Spinal cord (tissue), 10 donors: ENCODE measurements around the gene LLCFC1. TPM values are rescaled to one million over a fixed set of nuclear protein-coding genes. Genes with fewer than 3 reads are reported as not detected.
"Not testable (repeated sequence)": the region's sequence is repeated elsewhere in the genome, so short reads cannot be mapped to it uniquely, and the experiment has no call there.

Source experiments
- DNase-seq, 6 donors: peaks; one replicate each; pipeline versions ENCODE4 v3.0.0 to v3.0.0-alpha.2; 2013 to 2015; ENCODE audit warnings: low spot score in 6 of 6, low read depth in 4 of 6
- H3K27ac ChIP-seq: one replicate; pipeline ENCODE4 v1.5.1; 2013; ENCODE audit warnings: low read depth, low read length, control low read depth
- H3K27me3 ChIP-seq: one replicate; pipeline ENCODE4 v1.6.1; 2013; ENCODE audit warnings: low read length; ENCODE audit not compliant: control insufficient read depth, insufficient read depth
- H3K36me3 ChIP-seq: one replicate; pipeline ENCODE4 v1.6.1; 2013; ENCODE audit warnings: low read length; ENCODE audit not compliant: control insufficient read depth, insufficient read depth
- H3K4me1 ChIP-seq: one replicate; pipeline ENCODE4 v1.6.1; 2013; ENCODE audit warnings: low read length; ENCODE audit not compliant: control insufficient read depth, insufficient read depth
- H3K4me3 ChIP-seq: one replicate; pipeline ENCODE4 v1.5.1; 2013; ENCODE audit warnings: low read depth, low read length, control low read depth
- H3K9me3 ChIP-seq: one replicate; pipeline ENCODE4 v1.6.1; 2013; ENCODE audit warnings: low read length; ENCODE audit not compliant: control insufficient read depth, insufficient read depth
- WGBS: methylation state at CpG from one replicate; pipeline ENCODE4 v1.1.5; 2013; ENCODE audit warnings: missing lambda C conversion rate; ENCODE audit not compliant: insufficient coverage; 5-methylcytosine and 5-hydroxymethylcytosine counted together
- polyA plus RNA-seq, 2 donors: library from polyadenylated mRNA; unstranded; fragments of 120-200 nt; gene quantifications; one replicate each; pipeline ENCODE4 v1.2.1, GENCODE V29; 2013; ENCODE audit not compliant: insufficient read length in 2 of 2
- total RNA-seq, 2 donors: library from RNA; depleted of rRNA in 1 of 2; stranded (reverse); fragments of 120-200 nt in 1 of 2; fragments of >200 nt in 1 of 2; gene quantifications; one replicate each; pipeline versions ENCODE4 v1.2.3 to v1.2.4, GENCODE V29; 2013 to 2014
- donor health status: healthy.

The LLCFC1 gene
- total and polyA plus RNA-seq, 4 donors, result 0.38 TPM; not detected in 3

GRCh38 chr7:142964502-142965246 lies 25.4 kb downstream of the LLCFC1 start:
- Histone ChIP-seq H3K27ac (no peak overlapping the region), H3K4me3 (no peak overlapping the region), H3K27me3 (no peaks in the 10 kb centered on the region), H3K9me3 (no peaks in the 10 kb centered on the region), H3K4me1 (no peaks in the 10 kb centered on the region), H3K36me3 (no peaks in the 10 kb centered on the region)
- 71% methylated on average over 1 of the region's 6 CpGs for WGBS
- DNase-seq, result no peak

GRCh38 chr7:142968229-142968628 lies 28.9 kb downstream of the LLCFC1 start:
- no peaks in the 10 kb centered on the region for H3K36me3 ChIP-seq
- H3K27ac ChIP-seq, result no peak overlapping the region
- no peaks in the 10 kb centered on the region for H3K9me3 ChIP-seq
- 86% methylated on average over 1 of the region's 4 CpGs for WGBS
- no peaks in the 10 kb centered on the region for H3K4me1 ChIP-seq
- H3K4me3 ChIP-seq, result no peak overlapping the region
- H3K27me3 ChIP-seq, result no peaks in the 10 kb centered on the region
- no peak for DNase-seq

- H3K9me3 ChIP-seq, result no peaks in the 10 kb centered on the region
- no peaks in the 10 kb centered on the region for H3K36me3 ChIP-seq
- no peak overlapping the region for H3K4me3 ChIP-seq
- 64% methylated on average over 1 of the region's 4 CpGs for WGBS
- no peak overlapping the region for H3K27ac ChIP-seq
- no peaks in the 10 kb centered on the region for H3K4me1 ChIP-seq
- no peak for DNase-seq
- H3K27me3 ChIP-seq, result no peaks in the 10 kb centered on the region
Measured at GRCh38 chr7:142969183-142969582, 29.9 kb downstream of the LLCFC1 start.

- Histone ChIP-seq H3K9me3 (no peaks in the 10 kb centered on the region), H3K4me3 (no peak overlapping the region)
Measured at GRCh38 chr7:142974626-142975025, 35.3 kb downstream of the LLCFC1 start.

GRCh38 chr7:142978402-142978801 lies 39.1 kb downstream of the LLCFC1 start:
- not testable (repeated sequence) for H3K9me3 ChIP-seq

More at GRCh38 chr7:142974626-142975025, 35.3 kb downstream of the LLCFC1 start:
- Histone ChIP-seq H3K4me1 (no peaks in the 10 kb centered on the region), H3K36me3 (no peaks in the 10 kb centered on the region), H3K27me3 (no peaks in the 10 kb centered on the region), H3K27ac (no peak overlapping the region)
- no CpG with 5 or more reads among the region's 3 CpGs for WGBS
- no peak for DNase-seq

GRCh38 chr7:142983825-142984224 lies 44.5 kb downstream of the LLCFC1 start:
- no peaks in the 10 kb centered on the region for H3K9me3 ChIP-seq
- no peak overlapping the region for H3K4me3 ChIP-seq
- H3K27ac ChIP-seq, result no peak overlapping the region
- H3K4me1 ChIP-seq, result no peaks in the 10 kb centered on the region
- H3K36me3 ChIP-seq, result no peaks in the 10 kb centered on the region
- no peaks in the 10 kb centered on the region for H3K27me3 ChIP-seq
- no CpG with 5 or more reads among the region's 1 CpG for WGBS
- no peak for DNase-seq

More at GRCh38 chr7:142978402-142978801, 39.1 kb downstream of the LLCFC1 start:
- not testable (repeated sequence) for DNase-seq, H3K4me1 ChIP-seq, H3K4me3 ChIP-seq, H3K36me3 ChIP-seq, H3K27me3 ChIP-seq, H3K27ac ChIP-seq
- no CpG with 5 or more reads among the region's 4 CpGs for WGBS

- Histone ChIP-seq H3K27ac (no peak overlapping the region), H3K4me1 (no peaks in the 10 kb centered on the region), H3K4me3 (no peak overlapping the region), H3K27me3 (no peaks in the 10 kb centered on the region), H3K36me3 (no peaks in the 10 kb centered on the region), H3K9me3 (no peaks in the 10 kb centered on the region)
- no CpG with 5 or more reads among the region's 1 CpG for WGBS
- DNase-seq, result no peak
Measured at GRCh38 chr7:142984297-142984696, 45.0 kb downstream of the LLCFC1 start.

Other genes with a start within 250 kb of the LLCFC1 start
- gene PRSS1, start 190.0 kb upstream of the LLCFC1 start, total RNA-seq, result not detected
- gene PRSS1, start 190.0 kb upstream of the LLCFC1 start, polyA plus RNA-seq, result under 1 TPM; 0.43 to 0.89 TPM
- not detected for gene PRSS2, start 168.5 kb upstream of the LLCFC1 start, total RNA-seq
- not detected for gene PRSS2, start 168.5 kb upstream of the LLCFC1 start, polyA plus RNA-seq
- 10 to 100 TPM; 15.6 to 20.3 TPM for gene EPHB6, start 84.4 kb upstream of the LLCFC1 start, total RNA-seq
- 10 to 100 TPM; 47.4 to 54.6 TPM for gene EPHB6, start 84.4 kb upstream of the LLCFC1 start, polyA plus RNA-seq
- gene TRPV6, start 53.7 kb upstream of the LLCFC1 start, total RNA-seq, result under 1 TPM; 0.10 to 0.66 TPM
- gene TRPV6, start 53.7 kb upstream of the LLCFC1 start, polyA plus RNA-seq, result 1 to 10 TPM; 1.2 to 1.5 TPM
- gene TRPV5, start 5.7 kb upstream of the LLCFC1 start, total RNA-seq, result under 1 TPM in 1 of 2 donors, not detected in 1; 0.11 TPM
- gene TRPV5, start 5.7 kb upstream of the LLCFC1 start, polyA plus RNA-seq, result under 1 TPM in 1 of 2 donors, not detected in 1; 0.24 TPM
- gene KEL, start 22.9 kb downstream of the LLCFC1 start, total RNA-seq, result 1 to 10 TPM in 1 of 2 donors, under 1 TPM in 1; 0.99 to 3.4 TPM
- 1 to 10 TPM in 1 of 2 donors, under 1 TPM in 1; 0.60 to 1.6 TPM for gene KEL, start 22.9 kb downstream of the LLCFC1 start, polyA plus RNA-seq
- gene OR9A2, start 87.6 kb downstream of the LLCFC1 start, total RNA-seq, result under 1 TPM; 0.28 to 0.50 TPM
- gene OR9A2, start 87.6 kb downstream of the LLCFC1 start, polyA plus RNA-seq, result not detected
- gene OR6V1, start 112.9 kb downstream of the LLCFC1 start, total RNA-seq, result not detected
- gene OR6V1, start 112.9 kb downstream of the LLCFC1 start, polyA plus RNA-seq, result not detected
- gene PIP, start 192.6 kb downstream of the LLCFC1 start, total RNA-seq, result not detected
- not detected for gene PIP, start 192.6 kb downstream of the LLCFC1 start, polyA plus RNA-seq
- not detected for gene TAS2R39, start 243.9 kb downstream of the LLCFC1 start, total RNA-seq
- not detected for gene TAS2R39, start 243.9 kb downstream of the LLCFC1 start, polyA plus RNA-seq